Measurements from ENCODE around the gene HOMER2.

GRCh38 chr15:82934100-82934880 lies 18.2 kb downstream of the HOMER2 start:
- TF ChIP-seq CSDC2 (CRISPR knock-in tag; IDR thresholded peaks at IDR 0.05) (no peak), RARB (CRISPR knock-in tag; IDR thresholded peaks at IDR 0.05) (no peak), GLIS3 (CRISPR knock-in tag; IDR thresholded peaks at IDR 0.05) (no peak), TOX (CRISPR knock-in tag; IDR thresholded peaks at IDR 0.05; ENCODE audit: borderline replicate concordance) (no peak), ZFP30 (CRISPR knock-in tag; IDR thresholded peaks at IDR 0.05) (no peak), OSR1 (CRISPR knock-in tag; IDR thresholded peaks at IDR 0.05) (no peak), ZFP3 (CRISPR knock-in tag; IDR thresholded peaks at IDR 0.05) (no peak), BACH2 (CRISPR knock-in tag; IDR thresholded peaks at IDR 0.05; ENCODE audit: borderline replicate concordance) (no peak), CREB5 (CRISPR knock-in tag; IDR thresholded peaks at IDR 0.05; ENCODE audit: low read depth) (no peak)
- TF ChIP-seq, protein P1, sequence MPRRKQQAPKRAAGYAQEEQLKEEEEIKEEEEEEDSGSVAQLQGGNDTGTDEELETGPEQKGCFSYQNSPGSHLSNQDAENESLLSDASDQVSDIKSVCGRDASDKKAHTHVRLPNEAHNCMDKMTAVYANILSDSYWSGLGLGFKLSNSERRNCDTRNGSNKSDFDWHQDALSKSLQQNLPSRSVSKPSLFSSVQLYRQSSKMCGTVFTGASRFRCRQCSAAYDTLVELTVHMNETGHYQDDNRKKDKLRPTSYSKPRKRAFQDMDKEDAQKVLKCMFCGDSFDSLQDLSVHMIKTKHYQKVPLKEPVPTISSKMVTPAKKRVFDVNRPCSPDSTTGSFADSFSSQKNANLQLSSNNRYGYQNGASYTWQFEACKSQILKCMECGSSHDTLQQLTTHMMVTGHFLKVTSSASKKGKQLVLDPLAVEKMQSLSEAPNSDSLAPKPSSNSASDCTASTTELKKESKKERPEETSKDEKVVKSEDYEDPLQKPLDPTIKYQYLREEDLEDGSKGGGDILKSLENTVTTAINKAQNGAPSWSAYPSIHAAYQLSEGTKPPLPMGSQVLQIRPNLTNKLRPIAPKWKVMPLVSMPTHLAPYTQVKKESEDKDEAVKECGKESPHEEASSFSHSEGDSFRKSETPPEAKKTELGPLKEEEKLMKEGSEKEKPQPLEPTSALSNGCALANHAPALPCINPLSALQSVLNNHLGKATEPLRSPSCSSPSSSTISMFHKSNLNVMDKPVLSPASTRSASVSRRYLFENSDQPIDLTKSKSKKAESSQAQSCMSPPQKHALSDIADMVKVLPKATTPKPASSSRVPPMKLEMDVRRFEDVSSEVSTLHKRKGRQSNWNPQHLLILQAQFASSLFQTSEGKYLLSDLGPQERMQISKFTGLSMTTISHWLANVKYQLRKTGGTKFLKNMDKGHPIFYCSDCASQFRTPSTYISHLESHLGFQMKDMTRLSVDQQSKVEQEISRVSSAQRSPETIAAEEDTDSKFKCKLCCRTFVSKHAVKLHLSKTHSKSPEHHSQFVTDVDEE (CRISPR knock-in tag; IDR thresholded peaks at IDR 0.05), result no peak

Measured in SK-N-SH treated with all-trans-retinoic acid at 6 μM for 48 hours (cell line).